ENCODE measurements around the gene NR3C1. TPM values are rescaled to one million over a fixed set of nuclear protein-coding genes. Genes with fewer than 3 reads are reported as not detected.

Gene NR3C1
- total RNA-seq, 2 donors from 2014 or later = 9.5 to 20.5 TPM

DNA sequence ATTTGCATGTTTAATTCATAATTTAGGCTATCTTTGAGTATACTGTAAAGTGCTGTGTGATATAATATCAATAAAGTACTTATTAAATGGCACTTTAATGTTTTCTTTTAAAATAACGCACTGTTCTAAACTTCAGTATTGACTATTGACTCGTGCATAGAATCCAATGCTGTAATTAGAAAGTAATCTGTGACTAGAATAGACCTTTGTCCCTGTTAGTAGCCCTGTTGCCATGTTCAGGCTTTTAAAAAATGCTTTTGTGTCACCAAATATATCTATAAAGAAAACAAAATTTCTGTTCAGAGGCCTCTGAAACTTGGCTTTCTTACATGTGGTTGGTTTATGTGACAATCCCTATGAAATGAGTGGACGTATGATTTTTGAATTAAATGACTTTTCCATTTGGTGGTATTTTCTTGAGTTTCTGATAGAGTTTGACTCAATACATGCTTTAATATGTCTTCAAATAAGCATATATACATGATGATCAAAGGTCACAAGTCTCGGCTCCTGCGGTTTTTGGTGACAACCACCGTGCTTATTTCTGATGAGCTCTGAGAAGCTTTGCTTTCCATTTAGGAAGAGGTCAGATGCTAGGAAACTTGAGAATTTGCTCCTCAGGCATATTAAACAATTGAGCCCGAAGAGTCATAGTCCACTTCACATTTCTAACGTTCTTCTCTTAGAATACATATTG is 174.7 kb downstream of the NR3C1 start:
- H3K4me3 Mint-ChIP-seq = no peak overlapping the region
- Histone ChIP-seq H3K4me1 (ENCODE audit: control insufficient read depth, insufficient read depth, low read length) (peaks cover 4% of the 10 kb centered on the region), H3K9me3 (ENCODE audit: control insufficient read depth, low read length) (no peaks in the 10 kb centered on the region), H3K9ac (ENCODE audit: extremely low read depth, low read length, poor library complexity, severe bottlenecking) (no peak overlapping the region), H3K27ac (ENCODE audit: low read depth, low read length) (no peak overlapping the region), H3K36me3 (ENCODE audit: control insufficient read depth, insufficient read depth, low read length) (no peaks in the 10 kb centered on the region), H3K4me3 (ENCODE audit: low read length) (no peak overlapping the region), H3K27me3 (ENCODE audit: control insufficient read depth, insufficient read depth, low read length, poor library complexity, severe bottlenecking) (no peaks in the 10 kb centered on the region)
- 91 to 94% methylated on average over 4 to 8 of the region's 8 CpGs for WGBS, 2 experiments (ENCODE audit: insufficient coverage in 1 of 2, insufficient read length in 1 of 2)
- DNase-seq = no peak
- peaks cover 18% of the 10 kb centered on the region for H3K4me1 Mint-ChIP-seq
- no peak overlapping the region for H3K27ac Mint-ChIP-seq
- TF ChIP-seq, protein P1, sequence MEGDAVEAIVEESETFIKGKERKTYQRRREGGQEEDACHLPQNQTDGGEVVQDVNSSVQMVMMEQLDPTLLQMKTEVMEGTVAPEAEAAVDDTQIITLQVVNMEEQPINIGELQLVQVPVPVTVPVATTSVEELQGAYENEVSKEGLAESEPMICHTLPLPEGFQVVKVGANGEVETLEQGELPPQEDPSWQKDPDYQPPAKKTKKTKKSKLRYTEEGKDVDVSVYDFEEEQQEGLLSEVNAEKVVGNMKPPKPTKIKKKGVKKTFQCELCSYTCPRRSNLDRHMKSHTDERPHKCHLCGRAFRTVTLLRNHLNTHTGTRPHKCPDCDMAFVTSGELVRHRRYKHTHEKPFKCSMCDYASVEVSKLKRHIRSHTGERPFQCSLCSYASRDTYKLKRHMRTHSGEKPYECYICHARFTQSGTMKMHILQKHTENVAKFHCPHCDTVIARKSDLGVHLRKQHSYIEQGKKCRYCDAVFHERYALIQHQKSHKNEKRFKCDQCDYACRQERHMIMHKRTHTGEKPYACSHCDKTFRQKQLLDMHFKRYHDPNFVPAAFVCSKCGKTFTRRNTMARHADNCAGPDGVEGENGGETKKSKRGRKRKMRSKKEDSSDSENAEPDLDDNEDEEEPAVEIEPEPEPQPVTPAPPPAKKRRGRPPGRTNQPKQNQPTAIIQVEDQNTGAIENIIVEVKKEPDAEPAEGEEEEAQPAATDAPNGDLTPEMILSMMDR (conservative IDR thresholded peaks at IDR 0.05) = no peak
- peaks cover under 1% of the 10 kb centered on the region for H3K27me3 Mint-ChIP-seq (ENCODE audit: insufficient read depth)
- H3K9me3 Mint-ChIP-seq = no peaks in the 10 kb centered on the region
- peaks cover 7% of the 10 kb centered on the region for H3K36me3 Mint-ChIP-seq (ENCODE audit: low read depth)

Data from endodermal cell (in vitro differentiated cells).